ENCODE results near the gene CNMD. TPM values are rescaled to one million over a fixed set of nuclear protein-coding genes. Genes with fewer than 3 reads are reported as not detected.

Gene CNMD
- polyA plus RNA-seq, 1 experiment = not detected

GRCh38 chr13:52659340-52659739 is 80.3 kb downstream of the CNMD start:
- CTCF ChIA-PET = no interaction called here
- H3K36me3 ChIP-seq (ENCODE audit: control insufficient read depth, insufficient read depth, low read length) = no peaks in the 10 kb centered on the region
- POLR2A ChIA-PET = no interaction called here

More at GRCh38 chr13:52659340-52659739, 80.3 kb downstream of the CNMD start:
- DNase-seq (ENCODE audit: low read depth) = no peak
- TF ChIP-seq CTCF (IDR thresholded peaks at IDR 0.05; ENCODE audit: insufficient read depth, low read depth, low read length) = no peak
- Histone ChIP-seq H3K4me3 (ENCODE audit: low read depth, low read length) (no peak overlapping the region), H3K27me3 (ENCODE audit: control insufficient read depth, insufficient read depth, low read length) (no peaks in the 10 kb centered on the region)

Other genes with a start within 250 kb of the CNMD start
- gene HNRNPA1L2, start 97.4 kb downstream of the CNMD start, polyA plus RNA-seq (2011; rRNA removed) = 5.0 and 6.9 TPM in 2 replicates
- gene SUGT1, start 87.0 kb downstream of the CNMD start, polyA plus RNA-seq (2011; rRNA removed) = 28.5 and 49.6 TPM in 2 replicates
- gene PCDH8, start 108.8 kb upstream of the CNMD start, polyA plus RNA-seq (2011; rRNA removed) = 0.83 and 1.8 TPM in 2 replicates

Data from BJ (cell line).